Gastrocnemius medialis (tissue), 4 donors: ENCODE data around the gene RFNG. TPM values are rescaled to one million over a fixed set of nuclear protein-coding genes. Genes with fewer than 3 reads are reported as not detected.

Source experiments
- ATAC-seq, 2 donors: fragments of 150-250 bp; one replicate each; pipeline ENCODE4 v1.9.1; 2016
- DNase-seq, 2 donors: peaks; one replicate each; pipeline ENCODE4 v3.0.0-alpha.2; 2019
- H3K27ac ChIP-seq, 4 donors: fragments of 200-600 bp; sonication (generic); 1 replicate in 1 of 4; 2 replicates in 3 of 4; pipeline ENCODE4 v1.5.1; 2016 to 2018; ENCODE audit warnings: mild to moderate bottlenecking in 2 of 4, moderate library complexity in 1 of 4
- H3K27me3 ChIP-seq, 3 donors: fragments of 200-600 bp; sonication (generic) in 2 of 3; 1 replicate in 1 of 3; 2 replicates in 2 of 3; pipeline versions ENCODE4 v1.5.1 to v1.6.0; 2016 to 2019; ENCODE audit warnings: mild to moderate bottlenecking in 1 of 3, moderate library complexity in 1 of 3
- H3K36me3 ChIP-seq, 2 donors: fragments of 200-600 bp; sonication (generic) in 1 of 2; one replicate each; pipeline ENCODE4 v1.5.1; 2017 to 2018
- H3K4me1 ChIP-seq, 2 donors: fragments of 200-600 bp; sonication (generic) in 1 of 2; one replicate each; pipeline ENCODE4 v1.5.1; 2016 to 2017; ENCODE audit warnings: mild to moderate bottlenecking in 2 of 2
- H3K4me3 ChIP-seq, 4 donors: fragments of 200-600 bp; sonication (generic) in 3 of 4; 1 replicate in 1 of 4; 2 replicates in 3 of 4; pipeline ENCODE4 v1.5.1; 2016 to 2019; ENCODE audit warnings: mild to moderate bottlenecking in 2 of 4
- H3K9me3 ChIP-seq, 3 donors: fragments of 200-600 bp; sonication (generic) in 2 of 3; 1 replicate in 1 of 3; 2 replicates in 2 of 3; pipeline ENCODE4 v1.5.1; 2016 to 2019
- POLR2A ChIP-seq, 2 donors: fragments of 450-650 bp; IDR thresholded peaks; one replicate each; pipeline ENCODE4 v1.6.1; 2017; ENCODE audit warnings: antibody characterized with exemption in 2 of 2, mild to moderate bottlenecking in 2 of 2, moderate library complexity in 2 of 2
- in situ Hi-C, 4 donors: fragments of 200-750 bp; cut with MboI; loops; one replicate each; pipeline versions ENCODE4 v1.15.0 to v1.8.0; 2017; ENCODE audit warnings: low sequenced_read_pairs in 4 of 4
- intact Hi-C: fragments of 100-400 bp; cut with DNase I; formaldehyde crosslinking; loops from one replicate; pipeline ENCODE4 v1.15.1; 2023; ENCODE audit warnings: low total_unique reads
- total RNA-seq, 4 donors: library from RNA; depleted of rRNA; stranded (reverse); fragments of >200 nt; gene quantifications; one replicate each; pipeline versions ENCODE4 v1.1.0 to v1.2.3, GENCODE V29; 2016
- TF ChIP-seq, protein P1 (sequence below), 5 experiments: fragments of 450-650 bp in 3 of 5; fragments of 200-600 bp in 2 of 5; sonication (generic) in 2 of 5; IDR thresholded peaks in 4 of 5; conservative IDR thresholded peaks in 1 of 5; 1 replicate in 4 of 5; 2 replicates in 1 of 5; pipeline ENCODE4 v1.5.1; 2016 to 2019; ENCODE audit warnings: antibody characterized with exemption in 5 of 5, mild to moderate bottlenecking in 3 of 5, moderate library complexity in 3 of 5

Gene RFNG
- total RNA-seq, 4 donors from 2014 or later, result 29.6 to 64.9 (median 49.1) TPM

DNA sequence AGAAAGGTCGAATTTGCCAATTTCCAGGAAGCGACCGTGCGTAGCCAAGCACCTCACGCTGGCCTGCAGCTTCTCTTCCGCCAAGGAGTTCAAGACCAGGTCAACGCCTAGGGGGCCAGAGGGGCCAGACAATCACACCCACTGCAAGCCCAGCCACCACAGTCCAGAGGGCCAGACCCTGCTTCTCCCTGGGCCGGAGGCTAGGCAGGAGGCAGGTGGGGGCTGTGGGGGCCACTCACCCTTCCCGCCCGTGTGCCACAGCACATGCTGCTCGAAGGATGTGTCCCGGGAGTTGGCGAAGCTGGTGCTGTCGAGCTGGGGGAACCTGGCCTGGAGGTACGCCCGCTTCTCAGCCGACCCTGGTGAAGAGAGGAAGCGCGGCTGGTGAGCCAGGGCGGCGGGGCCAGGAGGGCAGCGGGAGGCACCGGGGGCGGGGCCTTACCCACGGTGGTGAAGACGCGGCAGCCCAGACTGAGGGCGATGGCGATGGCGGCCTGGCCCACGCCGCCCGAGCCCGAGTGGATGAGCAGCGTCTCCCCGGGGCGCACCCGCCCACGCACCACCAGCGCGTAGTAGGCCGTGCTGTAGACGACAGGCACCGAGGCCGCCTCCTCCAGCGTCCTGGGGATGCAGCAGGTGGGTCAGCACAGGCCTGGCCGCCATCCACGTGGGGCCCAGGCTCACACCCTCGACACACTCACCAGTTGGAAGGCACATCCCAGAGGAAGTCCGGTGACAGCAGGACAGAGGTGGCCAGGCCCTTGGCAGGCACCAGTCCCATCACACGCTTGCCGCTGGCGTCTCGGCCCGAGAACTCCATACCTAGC, 32.1 kb upstream of the RFNG start:
- DNase-seq (no peak), ATAC-seq (no peak)
- in situ Hi-C loops, result no loop called here
- TF ChIP-seq, protein P1, sequence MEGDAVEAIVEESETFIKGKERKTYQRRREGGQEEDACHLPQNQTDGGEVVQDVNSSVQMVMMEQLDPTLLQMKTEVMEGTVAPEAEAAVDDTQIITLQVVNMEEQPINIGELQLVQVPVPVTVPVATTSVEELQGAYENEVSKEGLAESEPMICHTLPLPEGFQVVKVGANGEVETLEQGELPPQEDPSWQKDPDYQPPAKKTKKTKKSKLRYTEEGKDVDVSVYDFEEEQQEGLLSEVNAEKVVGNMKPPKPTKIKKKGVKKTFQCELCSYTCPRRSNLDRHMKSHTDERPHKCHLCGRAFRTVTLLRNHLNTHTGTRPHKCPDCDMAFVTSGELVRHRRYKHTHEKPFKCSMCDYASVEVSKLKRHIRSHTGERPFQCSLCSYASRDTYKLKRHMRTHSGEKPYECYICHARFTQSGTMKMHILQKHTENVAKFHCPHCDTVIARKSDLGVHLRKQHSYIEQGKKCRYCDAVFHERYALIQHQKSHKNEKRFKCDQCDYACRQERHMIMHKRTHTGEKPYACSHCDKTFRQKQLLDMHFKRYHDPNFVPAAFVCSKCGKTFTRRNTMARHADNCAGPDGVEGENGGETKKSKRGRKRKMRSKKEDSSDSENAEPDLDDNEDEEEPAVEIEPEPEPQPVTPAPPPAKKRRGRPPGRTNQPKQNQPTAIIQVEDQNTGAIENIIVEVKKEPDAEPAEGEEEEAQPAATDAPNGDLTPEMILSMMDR (IDR thresholded peaks at IDR 0.05 in 4 of 5, conservative IDR thresholded peaks at IDR 0.05 in 1 of 5), result no peak
- TF ChIP-seq POLR2A (IDR thresholded peaks at IDR 0.05), result no peak
- peaks cover 0 to 95% of the 10 kb centered on the region in 2 donors for H3K36me3 ChIP-seq
- no peak overlapping the region for H3K4me3 ChIP-seq
- no peaks in the 10 kb centered on the region for H3K4me1 ChIP-seq
- intact Hi-C loops, result no loop called here
- no peak overlapping the region for H3K27ac ChIP-seq
- H3K27me3 ChIP-seq, result no peaks in the 10 kb centered on the region
- no peaks in the 10 kb centered on the region for H3K9me3 ChIP-seq

DNA sequence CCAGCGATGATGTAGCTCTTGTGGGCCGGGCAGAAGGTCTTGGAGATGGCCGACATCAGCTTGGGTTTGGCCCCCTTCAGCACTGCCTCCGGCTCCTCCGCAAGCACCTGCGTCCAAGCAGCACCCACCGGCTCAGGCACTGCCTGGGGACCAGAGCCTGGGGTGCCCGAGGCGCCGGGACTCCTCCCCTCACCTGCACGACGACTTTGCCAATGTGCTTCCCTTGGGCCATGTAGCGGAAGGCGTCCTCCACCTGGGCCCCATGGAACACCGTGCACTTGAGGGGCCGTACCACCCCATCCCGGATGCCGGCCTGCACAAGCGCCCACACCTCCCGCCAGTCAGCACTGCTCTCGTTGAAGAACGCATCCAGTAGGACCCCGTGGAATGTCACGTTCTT, 31.4 kb upstream of the RFNG start:
- no peak overlapping the region for H3K27ac ChIP-seq
- ATAC-seq, result no peak
- H3K4me3 ChIP-seq, result no peak overlapping the region
- in situ Hi-C loops, result no loop called here
- intact Hi-C loops, result no loop called here
- no peaks in the 10 kb centered on the region for H3K4me1 ChIP-seq
- no peak for DNase-seq
- peaks cover 0 to 87% of the 10 kb centered on the region in 2 donors for H3K36me3 ChIP-seq
- H3K27me3 ChIP-seq, result no peaks in the 10 kb centered on the region
- TF ChIP-seq, protein P1 (IDR thresholded peaks at IDR 0.05 in 4 of 5, conservative IDR thresholded peaks at IDR 0.05 in 1 of 5), result no peak
- no peak for TF ChIP-seq POLR2A (IDR thresholded peaks at IDR 0.05)
- no peaks in the 10 kb centered on the region for H3K9me3 ChIP-seq

DNA sequence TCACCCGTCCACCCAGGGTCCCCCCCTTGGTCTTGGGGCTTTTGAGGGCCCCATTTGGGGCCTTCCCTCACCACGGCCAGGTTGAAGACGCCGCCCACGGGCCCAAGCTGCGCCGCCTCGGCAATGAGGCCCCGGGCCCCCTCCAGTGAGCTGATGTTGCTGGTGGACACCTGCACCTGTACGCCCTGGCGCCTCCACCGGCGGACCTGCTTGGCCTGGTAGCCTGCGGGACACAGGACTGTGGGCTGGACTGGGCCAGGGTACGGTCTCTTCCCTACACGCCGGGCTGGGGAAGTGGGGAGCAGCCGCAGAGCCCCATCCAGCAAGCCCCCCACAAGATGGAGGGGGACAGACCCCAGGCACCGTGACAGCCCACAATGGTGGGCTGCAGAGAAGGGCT, 30.8 kb upstream of the RFNG start:
- Histone ChIP-seq H3K27me3 (no peaks in the 10 kb centered on the region), H3K4me3 (no peak overlapping the region), H3K27ac (no peak overlapping the region), H3K36me3 (peaks cover 0 to 82% of the 10 kb centered on the region in 2 donors), H3K9me3 (no peaks in the 10 kb centered on the region), H3K4me1 (no peaks in the 10 kb centered on the region)
- intact Hi-C loops (no loop called here), in situ Hi-C loops (no loop called here)
- no peak for ATAC-seq
- TF ChIP-seq, protein P1 (IDR thresholded peaks at IDR 0.05 in 4 of 5, conservative IDR thresholded peaks at IDR 0.05 in 1 of 5), result no peak
- TF ChIP-seq POLR2A (IDR thresholded peaks at IDR 0.05), result no peak
- no peak for DNase-seq

GRCh38 chr17:82081966-82082365, 30.4 kb upstream of the RFNG start:
- H3K4me1 ChIP-seq, result no peaks in the 10 kb centered on the region
- TF ChIP-seq, protein P1 (IDR thresholded peaks at IDR 0.05 in 4 of 5, conservative IDR thresholded peaks at IDR 0.05 in 1 of 5), result no peak
- no peak for TF ChIP-seq POLR2A (IDR thresholded peaks at IDR 0.05)
- no peaks in the 10 kb centered on the region for H3K27me3 ChIP-seq
- ATAC-seq (no peak), DNase-seq (no peak)
- H3K4me3 ChIP-seq, result no peak overlapping the region
- H3K36me3 ChIP-seq, result peaks cover 0 to 77% of the 10 kb centered on the region in 2 donors
- in situ Hi-C loops (no loop called here), intact Hi-C loops (no loop called here)
- no peaks in the 10 kb centered on the region for H3K9me3 ChIP-seq
- H3K27ac ChIP-seq, result no peak overlapping the region
